C4-2B (cell line): ENCODE measurements around the gene FLT3LG.

Source experiments
- CTCF ChIP-seq: fragments of 450-650 bp; conservative IDR thresholded peaks from 2 replicates; pipeline ENCODE4 v1.5.1; 2017; ENCODE audit warnings: mild to moderate bottlenecking
- ZFX ChIP-seq: fragments of 450-650 bp; IDR thresholded peaks from 2 replicates; pipeline ENCODE4 v1.6.1; 2017

- TF ChIP-seq CTCF: no peak
- no peak for TF ChIP-seq ZFX
Observed at GRCh38 chr19:49431330-49431749, 42.7 kb upstream of the FLT3LG start.
